ENCODE data around the gene ENTHD1.

- TF ChIP-seq CTCF (IDR thresholded peaks at IDR 0.05; ENCODE audit: extremely low read depth in 1 of 2, insufficient read depth in 1 of 2, low read depth in 1 of 2, low read length in 2 of 2) (no peak), POLR2A (IDR thresholded peaks at IDR 0.05; ENCODE audit: low read depth, low read length) (no peak)
These were observed 180.6 kb downstream of the ENTHD1 start for GRCh38 chr22:39712751-39713525.
